Heart right ventricle (tissue), 16 donors: ENCODE measurements around the gene FAM47C. TPM values are rescaled to one million over a fixed set of nuclear protein-coding genes. Genes with fewer than 3 reads are reported as not detected.
"Not testable (repeated sequence)": the region's sequence is repeated elsewhere in the genome, so short reads cannot be mapped to it uniquely, and the experiment has no call there.

Experiments
- ATAC-seq, 8 donors: fragments of 200-7000 bp; cut with Tn5 transposase; one replicate each; pipeline ENCODE4 v1.9.1; 2020; ENCODE audit warnings: mild to moderate bottlenecking in 8 of 8, moderate library complexity in 8 of 8, moderate number of reproducible peaks in 1 of 8
- DNase-seq, 2 donors: peaks; one replicate each; pipeline ENCODE4 v3.0.0-alpha.2; 2020
- H3K27ac ChIP-seq, 10 donors: fragments of 200-600 bp; sonication (generic) in 2 of 10; one replicate each; pipeline versions ENCODE4 v1.5.0 to v1.8.0; 2020 to 2022; ENCODE audit warnings: mild to moderate bottlenecking in 3 of 10
- H3K27me3 ChIP-seq, 7 donors: fragments of 200-600 bp; one replicate each; pipeline ENCODE4 v1.8.0; 2021 to 2022; ENCODE audit warnings: mild to moderate bottlenecking in 2 of 7
- H3K36me3 ChIP-seq, 9 donors: fragments of 200-600 bp; sonication (generic) in 1 of 9; one replicate each; pipeline versions ENCODE4 v1.5.0 to v1.8.0; 2020 to 2022; ENCODE audit warnings: mild to moderate bottlenecking in 2 of 9
- H3K4me1 ChIP-seq, 9 donors: fragments of 200-600 bp; sonication (generic) in 1 of 9; one replicate each; pipeline versions ENCODE4 v1.5.0 to v1.8.0; 2020 to 2022; ENCODE audit warnings: mild to moderate bottlenecking in 4 of 9
- H3K4me3 ChIP-seq, 10 donors: fragments of 200-600 bp; sonication (generic) in 2 of 10; one replicate each; pipeline versions ENCODE4 v1.5.0 to v1.8.0; 2020 to 2022; ENCODE audit warnings: mild to moderate bottlenecking in 7 of 10, moderate library complexity in 2 of 10
- H3K9me3 ChIP-seq, 11 donors: fragments of 200-600 bp in 10 of 11; sonication (generic) in 2 of 11; one replicate each; pipeline versions ENCODE4 v1.5.0 to v1.8.0; 2013 to 2022; ENCODE audit warnings: mild to moderate bottlenecking in 2 of 11, control low read depth in 1 of 11, moderate library complexity in 1 of 11
- WGBS, 2 donors: extraction: QIAGEN DNeasy Blood & Tissue Kit; methylation state at CpG; one replicate each; pipeline ENCODE4 v1.1.7; 2013; ENCODE audit warnings: inconsistent platforms in 1 of 2; 5-methylcytosine and 5-hydroxymethylcytosine counted together
- intact Hi-C, 10 donors: fragments of 100-400 bp; cut with DNase I; formaldehyde crosslinking; loops; one replicate each; pipeline versions ENCODE4 v1.11.1 to v1.14.2; 2022
- polyA plus RNA-seq, 2 donors: library from polyadenylated mRNA; stranded (reverse); fragments of 200-250 nt; gene quantifications; one replicate each; pipeline ENCODE4 v1.2.3, GENCODE V29; 2013
- total RNA-seq, 10 donors: library from RNA; stranded (reverse); fragmentation: NEBNext Ultra II Directional in 3 of 10; extraction: Animal tissue kit (Norgen Biotek cat#: 25700) in 3 of 10; gene quantifications; one replicate each; pipeline versions ENCODE4 v1.2.1 to v1.2.4, GENCODE V29; 2021 to 2023
- TF ChIP-seq, protein P1 (sequence below), 9 donors: fragments of 200-600 bp; sonication (generic) in 2 of 9; IDR thresholded peaks; one replicate each; pipeline versions ENCODE4 v1.5.0 to v1.8.0; 2021 to 2022; ENCODE audit warnings: antibody characterized with exemption in 9 of 9, mild to moderate bottlenecking in 5 of 9, moderate library complexity in 1 of 9
- donor health status: Arrhythmogenic right ventricular cardiomyopathy.
- donor health status: ischemic (EF 13 %, LVEDD 7.1; RV severe dilation, severe dysfunction).
- donor health status: healthy with polysubstance abuse.
- donor health status: DM: no; HTN: yes; CAD: no.
- donor health status: DM: no; HTN: no; CAD: no.
- donor health status: ischemic (EF 25% LVEDD 6.9; RV normal size, moderate dysfunction).
- donor health status: ischemic (EF 25% LVEDD 5.7; RV mildly dilated, moderate dysfunction).
- donor health status: healthy.
- donor health status: DM: yes; HTN: yes; CAD: no.
- donor health status: Ischemic cardiomyopathy.
- donor health status: ischemic (EF 35%, LVEDD 5.7; RV mildly dilated, moderate dysfunction).
- donor health status: nonischemic (EF 11% LVEDD 7.7; RV severe dilation, severe dysfunction).
- donor health status: DM: yes; HTN: yes; CAD: no.
- donor health status: PGD.
- donor health status: ischemic (EF 29% LVEDD 5.4; RV normal size, mild dysfunction).
- donor health status: nonischemic (EF 23%, LVEDD 6.1; RV moderate dilation, normal function).

FAM47C gene
- total and polyA plus RNA-seq, 12 donors, result not detected

DNA sequence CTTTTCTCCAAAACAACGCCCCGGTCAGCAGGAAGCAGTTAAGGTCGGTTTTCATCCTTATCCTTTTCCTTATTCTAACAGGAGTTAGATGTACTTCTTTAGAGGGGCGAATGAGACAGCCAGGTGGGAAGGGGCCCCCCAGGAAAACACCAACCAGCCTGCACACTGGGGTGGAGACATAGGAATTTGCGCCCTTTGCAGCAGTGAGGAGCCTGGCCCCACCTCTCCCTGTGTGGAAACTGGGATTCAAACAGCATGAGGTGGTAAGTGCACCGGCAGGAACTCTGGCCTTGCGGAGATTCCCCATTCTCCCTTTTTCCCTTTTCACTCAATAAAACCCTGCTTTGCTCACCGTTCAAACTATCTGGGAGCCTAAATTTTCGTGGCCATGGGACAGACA, 8.0 kb upstream of the FAM47C start:
- intact Hi-C loops, result no loop called here
- H3K27ac ChIP-seq, result no peak overlapping the region
- TF ChIP-seq, protein P1, sequence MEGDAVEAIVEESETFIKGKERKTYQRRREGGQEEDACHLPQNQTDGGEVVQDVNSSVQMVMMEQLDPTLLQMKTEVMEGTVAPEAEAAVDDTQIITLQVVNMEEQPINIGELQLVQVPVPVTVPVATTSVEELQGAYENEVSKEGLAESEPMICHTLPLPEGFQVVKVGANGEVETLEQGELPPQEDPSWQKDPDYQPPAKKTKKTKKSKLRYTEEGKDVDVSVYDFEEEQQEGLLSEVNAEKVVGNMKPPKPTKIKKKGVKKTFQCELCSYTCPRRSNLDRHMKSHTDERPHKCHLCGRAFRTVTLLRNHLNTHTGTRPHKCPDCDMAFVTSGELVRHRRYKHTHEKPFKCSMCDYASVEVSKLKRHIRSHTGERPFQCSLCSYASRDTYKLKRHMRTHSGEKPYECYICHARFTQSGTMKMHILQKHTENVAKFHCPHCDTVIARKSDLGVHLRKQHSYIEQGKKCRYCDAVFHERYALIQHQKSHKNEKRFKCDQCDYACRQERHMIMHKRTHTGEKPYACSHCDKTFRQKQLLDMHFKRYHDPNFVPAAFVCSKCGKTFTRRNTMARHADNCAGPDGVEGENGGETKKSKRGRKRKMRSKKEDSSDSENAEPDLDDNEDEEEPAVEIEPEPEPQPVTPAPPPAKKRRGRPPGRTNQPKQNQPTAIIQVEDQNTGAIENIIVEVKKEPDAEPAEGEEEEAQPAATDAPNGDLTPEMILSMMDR (IDR thresholded peaks at IDR 0.05), result no peak
- 46 to 52% methylated on average over 9 of the region's 9 CpGs for WGBS, 2 donors
- H3K27me3 ChIP-seq, result peaks cover 0 to 28% (median 0%) of the 10 kb centered on the region in 7 donors
- H3K4me1 ChIP-seq, result no peaks in the 10 kb centered on the region
- no peaks in the 10 kb centered on the region for H3K36me3 ChIP-seq
- H3K4me3 ChIP-seq, result no peak overlapping the region
- H3K9me3 ChIP-seq, result no peaks in the 10 kb centered on the region
- DNase-seq, result no peak
- no peak for ATAC-seq

GRCh38 chrX:37010496-37010895, 2.3 kb downstream of the FAM47C start:
- ATAC-seq (no peak), DNase-seq (no peak)
- WGBS, 2 donors, result 93 to 94% methylated on average over 19 to 22 of the region's 22 CpGs
- no peaks in the 10 kb centered on the region for H3K4me1 ChIP-seq
- H3K27ac ChIP-seq, result no peak overlapping the region
- H3K4me3 ChIP-seq, result no peak overlapping the region
- H3K36me3 ChIP-seq, result no peaks in the 10 kb centered on the region
- peaks cover 0 to 12% (median 0%) of the 10 kb centered on the region in 7 donors for H3K27me3 ChIP-seq
- peaks cover 0 to 22% (median 0%) of the 10 kb centered on the region in 11 donors for H3K9me3 ChIP-seq
- TF ChIP-seq, protein P1 (IDR thresholded peaks at IDR 0.05), result no peak
- intact Hi-C loops, result no loop called here

- intact Hi-C loops, result not testable (repeated sequence)
- WGBS, 2 donors, result 45 to 50% methylated on average over 1 of the region's 1 CpG
Observed at GRCh38 chrX:37034260-37034659, 26.1 kb downstream of the FAM47C start.

DNA sequence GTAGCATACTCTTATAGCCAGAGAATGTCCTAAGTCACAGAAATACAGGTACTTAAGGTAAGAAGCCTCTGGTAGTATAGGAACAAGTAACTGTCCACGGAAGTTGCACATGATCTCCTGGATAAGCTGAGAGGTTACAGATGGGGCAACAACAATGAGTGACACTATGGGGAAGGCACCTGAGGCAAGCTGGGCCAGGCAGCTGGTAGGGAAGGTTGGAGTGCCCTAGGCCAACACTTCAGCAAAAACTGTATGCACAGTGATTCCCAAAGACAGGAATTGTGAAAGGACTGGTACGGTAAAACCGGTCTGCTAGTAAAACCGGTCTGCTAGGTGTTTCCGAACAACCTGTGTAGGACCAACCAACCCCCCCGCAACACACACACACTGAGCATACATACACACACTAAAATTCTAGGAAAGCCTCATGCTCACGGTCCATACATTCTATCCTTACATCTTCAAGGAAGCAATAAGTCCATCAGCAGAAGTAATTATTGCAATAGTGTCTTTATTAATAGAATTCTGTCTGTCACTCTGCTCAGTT, 28.6 kb downstream of the FAM47C start:
- H3K27ac ChIP-seq, H3K4me1 ChIP-seq, H3K4me3 ChIP-seq, H3K9me3 ChIP-seq, DNase-seq, H3K27me3 ChIP-seq, H3K36me3 ChIP-seq, intact Hi-C loops, ATAC-seq: not testable (repeated sequence)
- 91 to 93% methylated on average over 7 of the region's 7 CpGs for WGBS, 2 donors

More at GRCh38 chrX:37034260-37034659, 26.1 kb downstream of the FAM47C start:
- not testable (repeated sequence) for ATAC-seq, DNase-seq, H3K4me3 ChIP-seq, H3K27ac ChIP-seq, H3K9me3 ChIP-seq, H3K4me1 ChIP-seq, H3K36me3 ChIP-seq
- peaks cover 0 to 11% (median 0%) of the 10 kb centered on the region in 7 donors for H3K27me3 ChIP-seq

DNA sequence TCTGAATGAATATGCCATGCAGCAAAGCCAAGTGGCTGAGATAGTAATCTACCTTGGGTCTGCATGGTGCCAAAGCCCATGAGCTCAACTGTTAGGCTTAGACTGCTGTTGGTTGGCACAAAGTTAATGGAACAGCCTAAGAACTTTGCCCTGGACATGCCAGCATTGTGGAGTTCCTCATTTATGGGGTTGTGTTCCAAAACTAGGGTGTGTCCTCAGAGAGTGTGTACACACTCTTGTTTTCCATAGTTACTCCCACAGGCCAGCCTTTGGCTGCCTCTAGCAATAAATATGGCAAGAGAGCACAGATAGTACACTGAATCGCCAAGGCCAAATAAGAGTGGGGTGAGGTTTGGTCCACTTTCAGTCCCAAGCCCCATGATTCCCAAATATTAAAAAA, 30.6 kb downstream of the FAM47C start:
- H3K4me3 ChIP-seq, H3K4me1 ChIP-seq, intact Hi-C loops, H3K27ac ChIP-seq, H3K27me3 ChIP-seq, H3K36me3 ChIP-seq, ATAC-seq, H3K9me3 ChIP-seq, DNase-seq: not testable (repeated sequence)
- no CpG with 5 or more reads among the region's 1 CpG for WGBS, 2 donors

DNA sequence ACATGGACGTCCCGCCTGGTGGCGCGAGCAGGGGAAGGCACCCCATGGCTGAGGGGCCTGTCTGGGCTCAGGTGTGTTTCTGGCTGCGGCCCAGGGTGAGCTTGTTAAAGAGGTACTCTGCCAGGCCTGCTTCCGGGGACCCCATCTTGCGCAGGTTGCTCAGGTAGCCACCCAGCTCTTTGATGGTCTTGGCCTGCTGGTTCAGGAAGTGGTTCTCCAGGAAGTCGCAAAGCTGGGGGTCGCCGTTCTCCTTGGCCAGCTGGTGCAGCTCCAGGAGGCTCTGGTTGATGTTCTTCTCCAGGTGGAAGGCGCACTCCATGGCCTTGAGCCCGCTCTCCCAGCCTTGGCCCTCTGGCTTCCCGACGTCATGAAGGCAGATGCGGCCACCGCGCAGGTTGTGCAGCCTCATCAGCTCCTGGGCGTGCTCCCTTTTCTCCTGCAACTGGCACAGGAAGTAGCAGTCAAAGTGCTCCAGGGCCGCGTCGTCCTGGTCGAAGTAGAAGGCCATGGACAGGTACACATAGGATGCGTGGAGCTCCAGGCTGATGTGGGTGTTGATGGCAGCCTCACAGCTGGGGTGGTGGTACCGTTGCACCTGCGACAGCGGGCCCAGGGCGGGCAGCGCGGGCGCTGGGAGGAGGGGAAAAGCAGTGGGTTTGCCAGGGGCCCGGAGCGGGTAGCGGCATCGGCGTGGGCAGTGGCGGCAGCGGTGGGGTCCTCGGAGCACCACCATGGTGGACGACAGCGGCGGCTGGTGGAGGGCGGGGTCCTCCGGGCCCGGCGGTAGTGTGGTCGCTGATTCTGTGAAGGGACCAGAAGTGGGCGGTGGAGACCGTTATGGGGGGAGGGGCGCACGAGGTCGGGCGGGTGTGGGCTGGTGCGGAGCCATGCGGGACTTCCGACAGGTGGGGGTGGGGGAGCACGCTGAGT, 35.1 kb downstream of the FAM47C start:
- 93 to 97% methylated on average over 18 to 53 of the region's 56 CpGs for WGBS, 2 donors
- H3K4me1 ChIP-seq, H3K36me3 ChIP-seq, DNase-seq, H3K9me3 ChIP-seq, ATAC-seq, intact Hi-C loops, H3K27me3 ChIP-seq, H3K27ac ChIP-seq, H3K4me3 ChIP-seq: not testable (repeated sequence)
